AG20443 (cell line): Measurements from ENCODE around the gene PRMT2.
"Not testable (repeated sequence)": the region's sequence is repeated elsewhere in the genome, so short reads cannot be mapped to it uniquely, and the experiment has no call there.

Source experiments
- DNase-seq: peaks from one replicate; pipeline ENCODE4 v3.0.0; 2012; ENCODE audit warnings: low spot score, mixed read lengths

PRMT2 gene

DNA sequence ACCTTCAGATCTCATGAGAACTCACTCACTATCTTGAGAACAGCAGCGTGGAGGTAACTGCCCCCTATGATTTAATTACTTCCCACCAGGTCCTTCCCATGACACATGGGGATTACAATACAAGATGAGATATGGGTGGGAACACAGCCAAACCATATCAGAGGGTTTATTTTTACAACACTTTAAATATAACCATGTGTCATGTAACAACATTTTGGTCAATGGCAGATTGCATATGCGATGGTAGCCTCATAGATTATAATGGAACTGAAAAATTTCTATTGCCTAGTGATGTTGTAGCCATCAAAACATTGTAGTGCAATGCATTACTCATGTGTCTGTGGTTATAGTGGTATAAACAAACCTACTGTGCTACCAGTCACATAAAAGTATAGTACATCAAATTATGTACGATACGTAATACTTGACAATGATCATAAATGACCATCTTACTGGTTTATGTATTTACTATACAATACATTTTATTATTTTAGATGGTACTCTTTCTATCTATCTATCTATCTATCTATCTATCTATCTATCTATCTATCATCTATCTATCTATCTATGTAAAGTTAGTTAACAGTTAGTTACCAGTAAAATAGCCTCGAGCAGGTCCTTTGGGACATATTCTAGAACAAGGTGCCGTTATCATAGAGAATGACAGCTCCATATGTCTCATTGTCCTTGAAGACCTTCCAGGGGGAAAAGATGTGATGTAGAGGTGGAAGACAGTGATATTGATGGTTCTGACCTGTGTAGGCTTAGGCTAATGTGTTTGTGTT, 18.0 kb upstream of the PRMT2 start:
- DNase-seq: no peak

DNA sequence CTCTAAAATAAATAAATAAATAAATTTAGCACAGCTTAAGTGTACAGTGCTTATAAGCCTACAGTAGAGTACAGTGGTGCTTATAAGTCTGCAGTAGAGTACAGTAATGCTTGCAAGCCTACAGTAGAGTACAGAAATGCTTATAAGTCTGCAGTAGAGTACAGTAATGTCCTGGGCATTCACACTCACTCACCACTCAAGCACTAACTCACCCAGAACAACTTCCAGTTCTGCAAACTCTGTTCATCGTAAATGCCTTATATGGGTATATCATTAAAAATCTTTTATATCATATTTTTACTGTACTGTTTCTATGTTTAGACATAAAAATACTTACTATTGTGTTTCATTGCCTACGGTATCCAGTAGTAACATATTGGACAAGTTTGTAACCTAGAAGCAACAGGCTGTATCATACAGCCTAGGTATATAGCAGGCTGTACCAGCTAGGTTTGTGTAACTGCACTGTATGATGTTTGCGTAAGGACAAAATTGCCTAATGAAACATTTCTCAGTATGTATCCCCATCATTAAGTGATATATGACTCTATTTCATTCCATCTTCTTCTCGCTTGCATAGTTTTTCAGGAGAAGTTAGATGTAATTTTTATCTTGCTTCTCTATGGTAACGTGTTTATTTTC, 16.6 kb upstream of the PRMT2 start:
- no peak for DNase-seq

DNA sequence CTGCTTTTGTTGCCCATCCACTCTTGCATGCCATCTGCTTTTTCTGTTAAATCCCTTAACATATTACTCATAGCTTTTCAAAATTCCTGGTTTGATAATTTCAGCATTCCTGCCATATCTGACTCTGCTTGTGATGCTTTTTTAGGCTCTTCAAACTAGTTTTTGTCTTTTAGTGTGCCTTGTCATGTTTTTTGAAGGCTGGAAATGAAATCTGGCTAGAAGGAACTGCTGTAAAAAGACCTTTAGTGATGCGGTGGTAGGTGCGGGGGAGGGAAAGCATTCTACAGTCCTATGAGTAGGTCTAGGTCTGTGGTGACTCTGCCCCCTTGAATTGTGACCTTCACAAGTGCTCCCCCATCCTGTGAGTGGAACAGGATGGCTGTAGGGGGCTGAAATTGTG, 15.6 kb upstream of the PRMT2 start:
- DNase-seq: no peak

DNA sequence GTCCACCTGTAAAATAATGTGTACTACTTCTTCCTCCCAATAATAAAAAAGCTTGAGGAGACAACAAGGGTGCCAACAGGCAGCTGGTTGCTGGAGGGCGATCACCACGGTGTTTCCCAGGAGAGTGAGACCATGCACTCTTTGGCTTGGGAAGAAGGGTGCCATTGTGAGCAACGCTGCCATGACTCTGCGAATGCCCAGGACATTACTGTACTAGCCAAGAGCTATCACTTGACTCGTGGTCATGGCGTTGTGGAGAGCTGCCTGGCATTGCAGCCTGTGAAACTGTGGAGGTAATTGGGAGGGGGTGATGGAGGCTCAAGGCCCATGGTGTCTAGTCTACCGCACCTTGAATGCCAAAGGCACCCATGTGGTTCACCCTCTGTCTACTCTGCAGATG, 14.6 kb upstream of the PRMT2 start:
- DNase-seq: no peak

DNA sequence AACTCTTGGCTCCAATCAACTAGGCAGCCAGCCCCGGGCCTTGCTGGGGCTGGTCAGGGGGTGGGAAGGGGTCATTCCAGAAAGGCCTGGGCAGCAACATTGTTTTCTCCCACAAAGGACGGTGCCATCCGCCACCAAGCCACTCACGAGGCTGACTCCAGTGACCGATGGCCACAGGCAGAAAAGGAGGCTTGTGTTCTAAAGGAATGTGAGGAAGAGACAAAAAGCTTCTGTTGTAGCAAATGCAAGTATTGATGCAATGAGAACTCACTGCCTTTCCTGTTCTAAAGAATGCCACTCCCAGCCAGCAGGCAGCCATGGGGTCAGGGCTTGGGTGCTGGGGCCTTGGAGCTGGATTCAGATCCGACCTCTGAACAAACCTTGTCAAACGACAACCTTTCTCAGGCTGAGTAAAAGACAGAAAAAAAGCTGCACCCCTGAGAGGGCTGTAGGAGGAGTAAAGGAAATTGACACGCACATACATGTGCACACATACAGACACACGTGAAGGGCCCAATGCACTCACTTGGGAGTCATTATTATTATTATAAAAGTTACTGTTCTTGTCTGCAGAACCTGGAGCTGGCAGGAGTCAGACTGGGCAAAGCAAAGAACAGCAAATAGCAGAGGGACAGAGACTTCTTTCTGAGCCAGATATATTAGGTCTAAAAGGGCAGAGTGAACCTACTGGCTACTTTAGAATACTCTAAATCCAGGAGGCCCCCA, 13.9 kb upstream of the PRMT2 start:
- DNase-seq: no peak

DNA sequence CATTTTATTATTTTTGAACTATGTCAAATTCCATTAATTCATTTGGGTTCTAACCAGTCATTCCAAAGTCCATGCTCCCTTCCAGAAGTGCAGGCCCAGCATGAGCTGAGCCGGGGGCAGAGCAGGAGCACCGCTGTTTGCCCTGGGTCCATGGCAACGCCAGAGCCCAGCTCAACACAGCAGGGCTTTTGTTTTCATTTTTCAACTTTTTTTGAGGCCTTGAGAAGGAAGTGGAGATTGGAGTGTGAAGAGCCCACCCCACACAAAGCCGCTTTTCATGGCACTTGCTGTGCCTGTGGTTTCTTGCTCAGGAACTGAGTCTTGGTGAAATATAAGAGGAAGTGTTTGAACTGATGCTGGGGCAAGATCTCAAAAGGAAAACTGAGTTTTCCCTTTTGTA, 13.2 kb upstream of the PRMT2 start:
- DNase-seq: no peak

DNA sequence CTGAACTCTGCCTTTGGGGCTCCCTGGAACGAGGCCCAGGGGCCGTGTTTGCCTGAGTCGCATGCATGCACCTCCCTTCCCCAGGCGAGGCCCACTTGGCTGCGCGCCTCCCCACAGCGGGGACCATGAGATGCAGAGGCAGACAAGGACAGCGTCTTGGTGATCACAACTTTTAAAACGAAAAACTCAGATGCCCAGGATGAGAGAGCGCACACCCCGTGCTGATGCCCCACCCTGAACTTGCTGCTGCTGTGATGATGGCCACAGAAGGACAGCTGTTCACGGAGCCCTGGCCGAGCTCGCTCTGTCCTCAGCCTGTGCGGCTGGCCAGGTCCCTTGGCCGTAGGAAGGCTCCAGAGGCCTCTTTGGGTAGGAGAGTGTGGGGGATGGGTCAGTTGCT, 11.4 kb upstream of the PRMT2 start:
- no peak for DNase-seq

DNA sequence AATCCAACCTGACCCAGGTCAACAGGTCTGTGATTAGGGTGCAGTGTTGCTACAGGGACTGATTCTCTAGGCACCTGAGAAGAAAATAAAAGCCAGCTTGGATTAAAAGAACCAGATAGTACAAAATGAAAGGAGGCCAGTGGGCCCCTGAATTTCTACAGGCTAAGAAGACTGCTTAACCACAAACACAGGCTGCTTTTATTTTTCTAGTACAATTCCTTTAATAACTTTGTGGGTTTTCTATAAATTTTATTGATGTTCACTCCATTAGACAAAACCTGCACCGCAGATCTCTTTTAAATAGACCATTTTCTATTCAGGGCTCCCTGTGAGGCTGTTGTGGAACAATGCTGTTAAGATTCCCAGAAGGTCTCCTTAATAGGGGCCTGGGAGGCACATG, 9.7 kb upstream of the PRMT2 start:
- no peak for DNase-seq

DNA sequence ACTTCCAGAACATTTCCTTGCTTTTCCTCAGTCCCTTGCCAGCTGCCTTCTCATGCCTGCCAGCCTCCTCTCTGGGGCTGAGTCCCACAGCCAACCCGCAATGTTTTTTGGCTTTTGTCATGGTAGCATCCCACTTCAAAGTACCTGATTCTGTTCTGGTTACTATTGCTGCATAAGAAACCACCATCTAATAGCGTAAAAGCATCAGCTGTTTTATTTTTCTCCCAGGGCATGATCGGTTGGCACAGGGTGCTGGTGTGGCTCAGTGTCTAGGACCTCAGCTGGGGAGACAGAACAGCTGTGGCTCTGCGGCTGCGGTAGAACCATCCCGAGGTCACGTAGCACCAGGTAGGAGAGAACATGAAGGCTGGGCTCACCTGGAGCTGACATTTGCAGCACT, 8.9 kb upstream of the PRMT2 start:
- no peak for DNase-seq

DNA sequence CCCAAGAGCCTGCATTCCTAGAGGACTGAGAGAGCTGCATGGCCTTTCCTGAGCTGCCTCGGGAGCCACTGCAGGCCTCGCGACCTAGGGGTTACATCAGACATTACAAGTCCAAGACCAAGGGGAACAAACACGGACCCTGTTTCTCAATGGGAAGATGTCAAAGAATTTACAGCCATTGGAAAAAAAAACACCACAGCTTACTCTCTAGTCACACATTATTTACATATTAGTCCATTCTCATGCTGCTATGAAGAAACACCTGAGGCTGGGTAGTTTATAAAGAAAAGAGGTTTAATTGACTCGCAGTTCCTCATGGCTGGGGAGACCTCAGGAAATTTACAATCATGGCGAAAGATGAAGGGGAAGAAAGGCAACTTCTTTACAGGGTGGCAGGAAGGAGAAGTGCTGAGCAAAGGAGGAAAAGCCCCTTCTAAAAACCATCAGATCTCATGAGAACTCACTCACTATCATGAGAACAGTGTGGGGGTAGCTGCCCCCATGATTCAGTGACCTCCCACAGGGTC, 8.4 kb upstream of the PRMT2 start:
- no peak for DNase-seq

DNA sequence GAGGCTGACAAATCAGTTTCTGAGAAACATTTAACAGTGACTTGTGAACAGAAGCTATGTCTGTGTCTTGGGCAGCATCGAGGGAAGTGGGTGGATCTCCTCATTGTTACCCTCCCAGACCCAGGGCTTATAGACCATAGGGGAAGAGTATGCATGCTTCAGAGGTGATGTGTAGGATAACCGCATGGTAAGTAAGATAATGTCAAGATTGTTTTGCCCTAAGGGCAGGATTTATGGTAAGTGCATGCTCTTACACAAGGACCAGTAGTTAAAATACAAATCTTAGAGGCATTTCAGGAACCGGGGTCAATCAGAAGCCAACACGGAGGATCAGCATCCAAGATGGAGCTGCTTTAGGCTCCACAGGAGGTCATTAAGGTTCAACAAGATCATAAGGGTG, 7.7 kb upstream of the PRMT2 start:
- no peak for DNase-seq

DNA sequence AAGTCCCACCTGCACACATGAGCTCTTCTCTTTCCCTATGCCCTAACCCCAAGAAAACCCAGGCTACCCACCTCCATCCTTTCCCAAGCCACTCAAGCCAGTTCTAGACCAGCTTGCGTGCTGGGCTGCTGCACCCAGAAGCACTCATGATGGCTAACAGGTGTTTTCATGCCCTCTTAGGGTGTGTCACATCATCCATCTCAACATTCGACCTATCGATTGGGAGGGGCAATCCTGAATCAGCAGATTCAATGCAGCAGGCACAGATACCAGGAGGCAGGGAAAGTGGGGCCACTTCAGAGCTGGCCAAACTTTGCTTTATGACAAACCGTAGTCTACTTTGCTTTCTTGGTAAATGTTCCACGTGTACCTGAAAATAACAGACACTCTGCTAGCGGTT, 6.6 kb upstream of the PRMT2 start:
- DNase-seq: no peak

DNA sequence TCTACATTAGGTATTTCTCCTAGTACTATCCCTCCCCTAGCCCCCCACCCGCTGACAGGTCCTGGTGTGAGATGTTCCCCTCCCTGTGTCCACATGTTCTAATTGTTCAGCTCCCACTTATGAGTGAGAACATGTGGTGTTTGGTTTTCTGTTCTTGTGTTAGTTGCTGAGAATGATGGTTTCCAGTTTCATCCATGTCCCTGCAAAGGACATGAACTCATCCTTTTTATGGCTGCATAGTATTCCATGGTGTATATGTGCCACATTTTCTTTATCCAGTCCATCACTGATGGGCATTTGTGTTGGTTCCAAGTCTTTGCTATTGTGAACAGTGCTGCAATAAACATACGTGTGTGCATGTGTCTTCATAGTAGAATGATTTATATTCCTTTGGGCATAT, 4.6 kb upstream of the PRMT2 start:
- DNase-seq: not testable (repeated sequence)

DNA sequence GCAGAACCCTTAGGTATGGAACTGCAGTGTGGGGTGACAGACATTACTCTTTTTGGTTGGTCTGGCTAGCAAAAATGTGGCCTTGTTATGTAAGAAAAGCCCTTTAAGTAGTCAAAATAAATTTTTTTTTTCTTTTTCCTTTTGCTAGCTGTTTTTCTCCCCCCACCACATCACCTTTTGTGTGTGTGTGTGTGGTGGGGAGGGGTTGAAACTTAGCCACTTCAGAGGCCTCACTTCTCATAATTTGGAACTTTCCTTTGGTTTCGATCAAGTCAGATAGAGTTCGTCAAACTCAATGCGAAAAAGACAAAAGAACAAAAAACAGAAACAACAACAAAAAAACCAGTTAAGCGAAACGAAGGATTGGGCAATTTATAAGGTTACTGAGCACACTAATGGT, 1.9 kb upstream of the PRMT2 start:
- DNase-seq: no peak

DNA sequence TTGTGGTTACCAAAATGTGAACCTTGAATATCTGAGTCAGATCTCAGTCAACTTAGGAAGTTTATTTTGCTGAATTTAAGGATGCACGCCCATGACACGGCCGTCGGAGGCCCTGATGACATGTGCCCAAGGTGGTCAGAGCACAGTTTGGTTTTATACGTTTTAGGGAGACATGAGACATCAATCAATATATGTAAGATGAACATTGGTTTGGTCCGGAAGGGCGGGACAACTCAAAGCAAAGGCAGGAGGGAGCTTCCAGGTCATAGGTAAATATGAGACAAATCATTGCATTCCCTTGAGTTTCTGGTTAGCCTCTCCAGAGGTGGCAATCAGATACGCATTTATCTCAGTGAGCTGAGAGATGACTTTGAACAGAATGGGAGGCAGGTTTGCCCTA, 1.0 kb upstream of the PRMT2 start:
- DNase-seq: no peak

DNA sequence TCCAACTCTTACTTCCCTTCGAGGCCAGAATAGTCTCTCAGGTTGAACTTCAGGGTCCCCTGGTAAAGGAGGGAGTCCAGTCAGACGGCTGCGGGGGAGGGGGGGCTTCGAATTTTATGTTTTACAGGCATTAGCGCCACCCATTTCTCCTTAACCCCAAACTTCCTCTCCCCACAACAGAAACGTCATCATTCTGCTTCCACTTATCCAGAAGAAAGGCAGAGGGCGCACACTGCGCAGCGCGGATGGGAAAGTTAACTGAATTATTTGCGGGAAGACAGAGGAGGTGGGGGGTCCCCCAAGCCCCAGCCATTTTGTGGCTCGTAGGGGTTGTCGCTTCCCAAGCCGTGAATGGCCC, 529 bp upstream of the PRMT2 start:
- DNase-seq: peak; percentile 74

DNA sequence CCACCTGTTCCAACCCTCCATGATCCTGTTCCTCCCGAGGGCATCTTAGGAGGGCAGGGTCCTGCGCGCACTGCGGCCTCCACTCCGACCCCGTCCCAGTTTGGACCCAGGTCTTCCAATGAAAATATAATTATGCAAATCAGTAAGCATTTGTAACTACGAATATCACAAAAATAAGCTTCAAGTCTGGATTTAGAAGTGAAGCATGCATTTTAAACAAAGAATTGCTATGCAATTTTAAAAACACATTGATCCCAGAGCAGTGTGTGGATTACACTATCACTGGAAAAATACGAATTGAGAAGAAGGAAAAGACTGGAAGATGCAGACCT, 673 bp downstream of the PRMT2 start:
- DNase-seq: no peak

DNA sequence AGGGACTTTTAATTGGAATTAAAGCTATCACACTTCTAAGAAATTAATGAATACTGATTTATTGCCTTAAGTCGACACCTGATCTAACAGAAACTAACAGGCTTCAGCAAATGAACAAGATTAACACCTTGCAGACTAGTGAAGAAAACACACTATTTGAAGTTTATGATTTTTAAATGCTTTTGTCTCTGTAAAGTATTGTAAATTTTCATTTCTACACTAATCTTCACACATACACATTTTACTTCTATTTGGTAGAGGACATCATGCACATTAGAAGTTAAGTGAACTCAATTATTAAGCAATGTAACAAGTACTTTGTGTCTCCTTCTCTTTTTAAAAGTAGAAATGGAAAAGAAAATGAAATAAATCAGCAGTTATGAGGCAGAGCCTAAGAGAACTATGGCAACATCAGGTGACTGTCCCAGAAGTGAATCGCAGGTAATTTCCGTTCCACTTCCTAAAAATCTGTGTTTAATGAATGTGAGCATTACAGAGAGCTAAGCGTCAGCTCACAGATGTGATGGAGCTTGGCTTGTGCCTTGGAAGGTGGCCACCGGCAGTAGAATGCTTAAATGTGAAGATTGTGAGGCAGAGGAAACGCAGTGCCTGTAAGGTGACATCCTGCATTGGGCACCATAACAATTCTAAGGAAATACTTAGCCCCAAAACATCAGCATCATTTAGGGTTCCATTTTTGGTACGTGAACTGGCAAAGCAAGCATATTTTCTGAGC, 1.2 kb downstream of the PRMT2 start:
- DNase-seq: no peak

DNA sequence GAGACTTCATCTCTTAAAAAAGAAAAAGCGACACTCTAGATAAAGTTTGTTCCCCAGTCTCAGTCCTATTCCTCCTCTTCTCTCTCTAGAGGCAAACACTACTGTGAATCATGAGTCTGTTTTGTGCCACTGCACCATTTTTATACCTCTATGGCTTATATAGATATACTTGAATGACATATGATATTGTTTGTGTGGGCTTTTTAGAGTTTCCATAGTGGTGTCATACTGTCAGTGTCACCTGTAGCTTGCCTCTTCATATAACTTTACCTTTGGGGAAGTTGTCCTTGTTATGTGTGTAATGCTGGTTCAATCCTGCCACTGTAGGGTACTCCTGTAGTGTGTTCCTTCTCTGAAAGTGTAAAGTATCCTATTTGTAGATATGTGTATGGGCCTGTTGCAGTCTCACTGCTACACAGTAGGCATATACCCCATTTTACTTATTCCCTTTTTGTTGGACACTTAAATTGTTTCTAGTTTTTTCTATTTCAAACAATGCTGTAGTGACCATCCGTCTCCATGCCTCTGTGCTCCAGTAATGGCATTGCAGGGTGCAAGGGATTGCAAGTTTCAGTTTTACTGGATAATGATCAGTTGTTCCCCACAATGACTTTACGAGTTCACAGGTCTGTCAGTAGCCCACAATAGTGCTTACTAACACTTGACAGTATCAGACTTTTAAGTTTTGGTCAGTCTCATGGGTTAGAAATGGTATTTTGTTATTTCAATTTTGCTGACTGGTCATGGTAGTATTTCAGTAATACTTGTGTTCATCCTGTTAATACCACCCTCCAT, 2.7 kb downstream of the PRMT2 start:
- DNase-seq: no peak

DNA sequence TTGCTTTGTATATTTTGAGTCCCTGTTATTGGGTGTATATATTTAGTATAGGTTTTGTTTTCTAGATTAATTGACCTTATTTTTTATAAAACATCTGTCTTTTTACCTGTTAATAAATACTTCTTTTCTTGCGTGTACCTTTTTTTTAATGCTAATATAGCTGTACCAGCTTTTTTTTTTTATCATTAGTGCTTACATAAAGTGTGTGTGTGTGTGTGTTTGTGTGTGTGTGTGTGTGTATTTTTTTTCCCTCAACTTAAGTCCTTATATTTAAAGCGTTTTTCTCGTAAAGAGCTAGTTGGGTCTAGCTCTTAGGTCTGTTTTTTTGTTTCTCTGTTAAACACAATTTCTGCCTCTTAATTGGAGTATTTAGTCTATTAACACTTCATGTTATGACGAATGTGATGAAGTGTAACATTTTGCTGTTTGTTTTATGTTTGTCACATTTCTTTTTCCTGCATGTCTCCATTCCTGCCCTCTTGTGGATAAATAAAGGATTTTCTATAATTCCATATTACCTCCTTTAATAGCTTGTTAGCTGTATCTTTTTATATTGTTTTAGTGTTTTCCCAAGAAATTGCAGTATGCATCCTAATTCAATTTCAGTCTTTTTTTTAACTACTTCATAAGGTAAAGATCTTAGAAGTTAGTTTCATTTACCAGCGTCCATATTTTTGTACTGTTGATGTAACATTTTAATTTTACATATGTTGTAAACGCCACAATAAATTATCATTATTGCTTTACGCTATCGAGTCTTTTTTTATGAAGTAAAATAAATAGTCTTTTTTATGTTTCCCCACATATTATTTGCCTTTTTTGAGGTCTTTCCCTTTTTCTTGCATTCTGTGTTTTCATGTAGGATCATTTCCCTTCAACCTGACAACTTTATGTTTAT, 4.3 kb downstream of the PRMT2 start:
- no peak for DNase-seq

DNA sequence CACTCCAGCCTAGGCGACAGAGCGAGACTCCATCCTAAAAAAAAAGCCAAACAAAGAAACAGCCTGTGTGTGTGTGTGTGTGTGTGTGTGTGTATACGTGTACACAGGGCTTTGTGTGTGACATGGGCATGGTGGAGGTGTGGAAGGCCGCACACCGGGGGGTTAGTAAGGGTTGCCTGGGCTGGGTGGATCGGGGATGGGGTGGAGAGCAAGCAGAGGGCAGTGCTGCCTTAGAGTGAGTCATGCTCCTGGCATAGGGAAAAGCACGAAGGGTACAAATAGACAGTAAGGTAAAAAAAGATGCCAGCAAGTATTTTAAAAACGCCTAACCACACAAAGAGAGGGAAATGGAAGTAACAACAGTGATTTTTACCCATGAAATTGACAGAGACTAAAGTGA, 6.2 kb downstream of the PRMT2 start:
- no peak for DNase-seq
